GM12874 (cell line): Measurements from ENCODE around the gene TAS2R31.

ENCODE experiments used
- TF ChIP-seq, protein P1 (sequence below): IDR thresholded peaks from 2 replicates; pipeline ENCODE4 v1.5.1; 2011; ENCODE audit warnings: low read depth, mild to moderate bottlenecking, control low read depth, low read length, moderate library complexity; ENCODE audit not compliant: insufficient read depth

TAS2R31 gene

DNA sequence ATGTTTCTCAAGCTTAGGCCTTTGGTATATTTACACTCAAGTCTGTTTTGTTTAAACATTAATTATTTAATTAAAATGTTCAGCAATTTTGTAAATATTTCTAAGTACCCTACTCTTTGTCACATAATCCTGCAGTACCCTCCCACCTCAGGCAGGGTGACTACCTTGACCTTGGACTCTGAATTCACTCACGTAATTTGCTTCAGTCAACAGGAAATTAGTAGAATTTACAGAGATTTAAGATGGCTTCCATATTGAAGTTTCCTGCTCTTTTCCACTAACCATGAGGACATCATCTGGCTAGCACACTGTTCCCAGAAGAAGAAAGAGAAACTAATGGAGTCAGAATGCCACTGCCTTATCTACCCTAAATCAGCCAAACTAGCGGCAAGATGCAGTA is 7.8 kb downstream of the TAS2R31 start:
- TF ChIP-seq, protein P1, sequence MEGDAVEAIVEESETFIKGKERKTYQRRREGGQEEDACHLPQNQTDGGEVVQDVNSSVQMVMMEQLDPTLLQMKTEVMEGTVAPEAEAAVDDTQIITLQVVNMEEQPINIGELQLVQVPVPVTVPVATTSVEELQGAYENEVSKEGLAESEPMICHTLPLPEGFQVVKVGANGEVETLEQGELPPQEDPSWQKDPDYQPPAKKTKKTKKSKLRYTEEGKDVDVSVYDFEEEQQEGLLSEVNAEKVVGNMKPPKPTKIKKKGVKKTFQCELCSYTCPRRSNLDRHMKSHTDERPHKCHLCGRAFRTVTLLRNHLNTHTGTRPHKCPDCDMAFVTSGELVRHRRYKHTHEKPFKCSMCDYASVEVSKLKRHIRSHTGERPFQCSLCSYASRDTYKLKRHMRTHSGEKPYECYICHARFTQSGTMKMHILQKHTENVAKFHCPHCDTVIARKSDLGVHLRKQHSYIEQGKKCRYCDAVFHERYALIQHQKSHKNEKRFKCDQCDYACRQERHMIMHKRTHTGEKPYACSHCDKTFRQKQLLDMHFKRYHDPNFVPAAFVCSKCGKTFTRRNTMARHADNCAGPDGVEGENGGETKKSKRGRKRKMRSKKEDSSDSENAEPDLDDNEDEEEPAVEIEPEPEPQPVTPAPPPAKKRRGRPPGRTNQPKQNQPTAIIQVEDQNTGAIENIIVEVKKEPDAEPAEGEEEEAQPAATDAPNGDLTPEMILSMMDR, result no peak

GRCh38 chr12:11022520-11022919 is 8.7 kb downstream of the TAS2R31 start, which contains the start of gene TAS2R19:
Gene TAS2R19 (minus strand): TSS chr12:11022620. CDS start chr12:11022571, 49 bp downstream.
- TF ChIP-seq, protein P1, result no peak

- TF ChIP-seq, protein P1, result no peak
Observed at GRCh38 chr12:11016937-11017336, 14.3 kb downstream of the TAS2R31 start.

DNA sequence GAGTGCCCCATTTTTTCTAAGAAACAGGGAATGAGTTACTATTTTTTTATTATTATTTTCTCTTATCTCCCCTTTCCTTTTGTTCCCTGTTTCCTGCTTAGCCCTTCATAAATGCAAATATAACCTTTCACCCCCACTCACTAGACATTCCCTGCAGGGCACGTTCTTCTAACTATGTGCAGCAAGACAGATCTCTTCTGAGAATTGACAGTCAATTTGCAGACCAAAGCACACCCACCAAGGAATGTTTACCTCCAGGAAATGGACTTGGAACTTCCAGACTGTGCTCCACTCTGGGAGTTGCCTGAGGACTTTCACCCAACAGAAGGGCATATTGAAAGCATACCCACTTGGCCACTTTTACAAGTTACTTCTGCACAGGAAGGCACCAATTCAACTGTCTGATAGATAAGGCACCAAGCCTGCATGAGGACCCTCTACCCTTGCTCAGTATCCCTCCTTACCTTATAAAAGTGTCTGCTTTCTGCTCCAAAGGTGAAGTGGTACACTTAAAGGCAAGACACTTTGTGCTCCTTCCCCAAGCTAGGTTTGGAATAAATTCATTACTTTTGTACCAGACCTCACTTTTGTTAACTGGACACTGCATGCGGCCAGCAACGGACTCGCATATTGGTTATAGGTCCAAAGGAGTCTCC is 15.3 kb downstream of the TAS2R31 start:
- TF ChIP-seq, protein P1, result no peak

GRCh38 chr12:11014234-11014633 is 17.0 kb downstream of the TAS2R31 start:
- TF ChIP-seq, protein P1, result no peak

DNA sequence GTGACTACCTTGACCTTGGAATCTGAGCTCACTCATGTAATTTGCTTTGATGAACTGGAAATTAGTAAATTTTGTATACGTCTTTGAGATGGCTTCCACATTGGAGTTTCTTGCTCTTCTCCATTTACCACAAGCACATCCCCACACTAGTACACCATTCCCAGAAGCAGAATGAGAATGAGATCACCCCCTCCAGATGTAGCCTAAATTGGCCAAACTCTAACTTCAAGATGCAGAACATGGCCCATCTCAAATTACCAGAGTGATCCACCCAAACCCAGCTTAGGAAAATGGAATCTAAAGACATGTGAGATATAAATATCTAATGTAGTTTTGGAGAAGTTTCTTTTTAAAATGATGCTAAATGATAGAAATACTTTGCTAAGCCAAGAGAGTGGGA is 23.6 kb downstream of the TAS2R31 start:
- TF ChIP-seq, protein P1, result no peak

DNA sequence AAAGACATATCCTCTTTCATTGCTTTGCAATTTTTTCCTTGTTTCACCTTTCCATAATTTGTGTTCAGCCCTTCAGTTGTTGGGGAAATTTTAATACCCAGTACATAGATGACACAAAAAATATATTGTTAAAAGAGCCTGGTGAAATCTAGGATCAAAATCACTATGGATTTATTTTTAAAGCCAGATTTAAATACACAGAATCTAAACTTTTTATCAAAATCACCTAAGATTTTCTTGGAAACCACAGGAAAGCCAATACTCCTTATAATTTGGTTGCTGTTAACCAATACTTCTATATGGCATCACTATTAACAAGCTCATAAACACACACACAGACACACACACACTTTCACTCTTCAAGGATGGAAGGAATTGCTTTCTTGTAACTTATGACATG is 33.0 kb downstream of the TAS2R31 start, which contains the start of gene TAS2R20:
Gene TAS2R20 (minus strand): TSS at position 101 of the 400 bp plus-strand sequence. CDS start 429 bp downstream, outside the sequence.
- TF ChIP-seq, protein P1, result no peak
